GM12875 (cell line): ENCODE measurements around the gene ILK.

Experiments used
- H3K4me3 ChIP-seq: one replicate; pipeline ENCODE4 v1.5.1; 2011; ENCODE audit warnings: low read depth, low read length, control low read depth
- TF ChIP-seq, protein P1 (sequence below): IDR thresholded peaks from 2 replicates; pipeline ENCODE4 v1.5.1; 2011; ENCODE audit warnings: low read depth, mild to moderate bottlenecking, control low read depth, inconsistent platforms, low read length, moderate library complexity, borderline replicate concordance; ENCODE audit not compliant: insufficient read depth

The ILK gene

DNA sequence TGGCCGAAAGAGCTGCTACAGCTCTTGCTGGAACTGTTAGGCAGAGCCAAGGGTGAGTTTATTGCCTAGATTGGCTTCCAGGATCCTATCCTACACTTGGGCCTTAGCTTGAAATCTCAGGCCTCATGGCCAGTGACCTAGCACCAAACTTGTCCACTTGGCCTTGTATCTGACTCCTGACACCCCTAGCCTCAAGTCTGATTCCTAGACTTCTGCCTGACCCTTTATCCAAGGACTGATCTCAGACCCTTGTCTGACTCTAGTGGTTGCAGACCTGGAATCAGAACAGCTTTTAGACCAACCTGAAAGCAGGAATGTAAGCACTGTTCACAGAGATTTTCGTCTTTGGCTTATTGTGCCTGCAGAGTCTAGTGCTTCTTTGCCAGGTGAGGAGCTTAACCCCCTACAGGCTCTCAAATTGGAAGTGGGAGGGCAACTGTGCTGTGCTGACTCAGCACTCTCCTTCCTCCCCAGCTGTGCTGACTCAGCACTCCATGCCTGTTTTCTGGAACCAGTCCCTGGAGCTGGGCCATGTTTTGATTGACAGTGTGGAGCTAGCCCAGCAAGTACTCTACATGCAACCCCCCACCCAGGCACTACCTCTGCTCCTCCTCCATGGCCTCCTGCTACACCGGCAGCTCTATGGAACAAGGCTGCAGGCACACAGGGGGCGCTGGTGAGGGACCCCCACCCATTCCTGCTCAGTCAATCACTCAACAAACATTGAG is 35.2 kb upstream of the ILK start:
- TF ChIP-seq, protein P1, sequence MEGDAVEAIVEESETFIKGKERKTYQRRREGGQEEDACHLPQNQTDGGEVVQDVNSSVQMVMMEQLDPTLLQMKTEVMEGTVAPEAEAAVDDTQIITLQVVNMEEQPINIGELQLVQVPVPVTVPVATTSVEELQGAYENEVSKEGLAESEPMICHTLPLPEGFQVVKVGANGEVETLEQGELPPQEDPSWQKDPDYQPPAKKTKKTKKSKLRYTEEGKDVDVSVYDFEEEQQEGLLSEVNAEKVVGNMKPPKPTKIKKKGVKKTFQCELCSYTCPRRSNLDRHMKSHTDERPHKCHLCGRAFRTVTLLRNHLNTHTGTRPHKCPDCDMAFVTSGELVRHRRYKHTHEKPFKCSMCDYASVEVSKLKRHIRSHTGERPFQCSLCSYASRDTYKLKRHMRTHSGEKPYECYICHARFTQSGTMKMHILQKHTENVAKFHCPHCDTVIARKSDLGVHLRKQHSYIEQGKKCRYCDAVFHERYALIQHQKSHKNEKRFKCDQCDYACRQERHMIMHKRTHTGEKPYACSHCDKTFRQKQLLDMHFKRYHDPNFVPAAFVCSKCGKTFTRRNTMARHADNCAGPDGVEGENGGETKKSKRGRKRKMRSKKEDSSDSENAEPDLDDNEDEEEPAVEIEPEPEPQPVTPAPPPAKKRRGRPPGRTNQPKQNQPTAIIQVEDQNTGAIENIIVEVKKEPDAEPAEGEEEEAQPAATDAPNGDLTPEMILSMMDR = no peak
- no peak overlapping the region for H3K4me3 ChIP-seq

DNA sequence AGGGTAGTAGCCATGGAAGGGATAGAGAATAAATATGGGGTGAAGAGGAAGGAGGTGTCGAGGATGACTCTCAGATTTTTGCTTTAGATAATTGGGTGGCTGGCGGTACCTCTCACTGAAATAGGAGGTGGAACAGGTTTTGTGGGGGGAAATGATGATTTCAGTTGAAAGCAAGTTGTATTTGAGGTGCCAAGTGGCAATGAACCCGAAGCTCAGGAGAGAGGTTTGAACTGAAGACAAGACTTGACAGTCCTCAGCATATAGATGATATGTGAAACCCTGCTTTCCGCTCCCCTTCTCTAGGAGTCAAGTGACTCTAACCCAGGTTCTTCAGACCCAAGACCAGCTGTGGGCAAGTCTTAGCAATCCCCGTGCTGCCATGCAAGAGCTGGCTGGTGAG is 33.9 kb upstream of the ILK start:
- no peak overlapping the region for H3K4me3 ChIP-seq

DNA sequence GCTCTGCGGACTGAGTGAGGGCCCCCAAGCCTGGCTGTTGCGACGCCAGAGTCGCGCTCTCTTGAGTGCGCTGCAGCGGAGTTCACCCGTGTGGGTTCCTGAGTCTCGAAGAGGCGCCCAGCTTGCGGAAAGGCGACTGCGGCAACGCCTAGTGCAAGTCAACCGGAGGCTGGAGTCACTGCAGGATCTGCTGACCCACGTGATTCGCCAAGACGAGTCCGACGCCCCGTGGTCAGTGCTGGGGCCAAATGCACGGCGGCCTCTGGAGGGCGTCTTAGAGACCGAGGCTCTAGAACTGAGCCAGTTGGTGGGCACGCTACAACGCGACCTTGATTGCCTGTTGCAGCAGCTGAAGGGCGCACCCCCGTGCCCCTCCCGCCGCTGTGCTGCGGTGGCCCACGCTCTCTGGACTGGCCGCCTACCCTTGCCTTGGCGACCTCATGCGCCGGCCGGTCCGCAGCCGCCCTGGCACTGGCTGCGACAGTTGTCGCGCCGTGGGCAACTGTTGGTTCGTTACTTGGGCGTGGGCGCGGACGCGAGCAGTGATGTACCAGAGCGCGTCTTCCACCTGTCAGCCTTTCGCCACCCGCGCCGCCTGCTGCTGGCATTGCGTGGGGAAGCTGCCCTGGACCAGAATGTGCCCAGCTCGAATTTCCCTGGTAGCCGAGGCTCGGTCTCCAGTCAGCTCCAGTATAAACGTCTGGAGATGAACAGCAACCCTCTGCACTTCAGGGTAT is 32.7 kb upstream of the ILK start:
- TF ChIP-seq, protein P1 = no peak
- H3K4me3 ChIP-seq = no peak overlapping the region

More for the DNA sequence above, 33.9 kb upstream of the ILK start:
- TF ChIP-seq, protein P1 = no peak

DNA sequence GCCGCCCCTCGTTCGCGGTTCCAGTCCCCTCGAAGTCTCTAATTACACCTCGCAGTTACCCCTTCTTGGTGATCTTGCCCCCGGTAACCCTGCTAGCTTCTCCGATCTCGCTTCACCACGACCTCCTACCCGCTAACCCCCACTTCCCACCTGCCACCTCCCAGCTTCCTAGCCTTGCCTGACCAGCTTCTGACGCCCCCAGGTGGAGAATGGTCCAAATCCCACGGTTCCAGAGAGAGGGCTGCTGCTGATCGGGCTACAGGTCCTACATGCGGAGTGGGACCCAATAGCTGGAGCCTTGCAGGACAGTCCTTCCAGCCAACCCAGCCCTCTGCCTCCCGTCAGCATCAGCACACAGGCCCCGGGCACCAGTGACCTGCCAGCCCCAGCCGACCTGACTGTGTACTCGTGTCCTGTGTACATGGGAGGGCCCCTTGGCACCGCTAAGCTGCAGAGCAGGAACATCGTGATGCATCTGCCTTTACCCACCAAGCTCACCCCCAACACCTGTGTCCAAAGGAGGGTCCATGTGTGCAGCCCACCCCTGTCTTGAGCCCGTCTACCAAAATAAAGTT is 32.1 kb upstream of the ILK start:
- TF ChIP-seq, protein P1 = no peak

DNA sequence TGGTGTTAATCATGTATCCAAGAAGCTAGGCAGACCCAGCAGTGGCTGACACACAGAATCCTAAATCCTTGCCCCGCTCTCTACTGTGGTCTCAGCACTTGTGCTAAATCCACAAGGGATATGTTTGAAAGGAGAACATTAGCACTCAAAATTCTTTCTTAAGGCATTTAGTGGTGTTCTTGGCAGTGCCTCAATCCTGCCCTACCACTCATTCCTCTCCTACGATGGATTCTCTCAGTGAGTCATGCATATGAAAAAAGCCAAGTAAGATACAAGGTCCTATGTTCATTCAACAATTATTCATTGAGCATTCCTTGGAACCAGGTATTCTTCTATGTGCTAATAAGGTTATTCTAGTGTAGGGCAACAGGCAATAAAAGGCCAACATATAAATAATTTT is 31.4 kb upstream of the ILK start:
- TF ChIP-seq, protein P1 = no peak
- H3K4me3 ChIP-seq = no peak overlapping the region

More for the DNA sequence above, 32.1 kb upstream of the ILK start:
- no peak overlapping the region for H3K4me3 ChIP-seq

DNA sequence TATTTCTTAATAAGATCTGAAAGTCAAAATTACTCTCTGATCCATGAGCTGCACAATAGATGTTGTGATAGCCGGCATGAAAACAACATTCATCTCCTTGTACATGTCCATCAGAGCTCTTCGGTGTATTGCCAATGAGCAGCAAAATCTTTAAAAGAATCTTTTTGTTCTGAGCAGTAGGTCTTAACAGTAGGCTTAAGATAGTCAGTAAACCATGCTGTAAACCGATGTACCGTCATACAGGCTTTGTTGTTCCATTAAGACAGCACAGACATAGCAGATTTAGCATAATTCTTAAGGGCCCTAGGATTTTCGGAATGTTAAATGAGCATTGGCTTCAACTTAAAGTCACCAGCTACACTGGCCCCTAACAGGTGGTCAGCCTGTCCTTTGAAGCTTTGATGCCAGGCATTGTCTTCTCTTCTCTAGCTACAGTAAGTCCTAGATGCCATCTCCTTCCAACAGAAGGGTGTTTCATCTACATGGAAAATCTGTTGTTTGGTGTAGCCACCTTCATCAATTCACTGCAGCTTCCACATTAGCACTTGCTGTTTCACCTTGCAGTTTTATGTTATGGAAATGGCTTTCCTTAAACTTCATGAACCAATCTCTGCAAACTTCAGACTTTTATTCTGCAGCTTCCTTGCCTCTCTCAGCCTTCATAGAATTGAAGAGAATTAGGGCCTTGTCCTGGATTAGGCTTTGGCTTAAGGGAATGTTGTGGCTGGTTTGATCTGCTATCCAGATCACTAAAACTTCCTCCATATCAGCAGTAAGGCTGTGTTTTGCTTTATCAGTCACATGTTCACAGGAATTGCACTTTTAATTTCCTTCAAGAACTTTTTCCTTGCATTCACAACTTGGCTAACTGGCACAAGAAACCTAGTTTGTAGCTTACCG is 28.5 kb upstream of the ILK start:
- TF ChIP-seq, protein P1 = no peak
- H3K4me3 ChIP-seq = no peak overlapping the region
